IMR-90 (cell line): ENCODE results near the gene CSAD. TPM values are rescaled to one million over a fixed set of nuclear protein-coding genes. Genes with fewer than 3 reads are reported as not detected.
A peak's percentile ranks its signal among the peaks of the same experiment; 100 is the strongest.

Experiments used
- ATAC-seq: fragments of 200-7000 bp; cut with Tn5 transposase; 2 replicates; pipeline ENCODE4 v1.9.1; 2020; ENCODE audit warnings: low read depth, mild to moderate bottlenecking, moderate library complexity
- BruUV-seq: library from RNA; stranded (reverse); fragments of 400-500 nt; replicated peaks from 2 replicates; lab custom pipeline; 2021; lab: Mats Ljungman, UMichigan
- CTCF ChIA-PET: fragments of 300-600 bp; formaldehyde crosslinking; extraction: SDS; loops from one replicate; lab custom pipeline; 2021; ENCODE audit warnings: antibody characterized with exemption; lab: Yijun Ruan, JAX
- POLR2A ChIA-PET: fragments of 300-600 bp; sonication (Branson Sonifier 250); formaldehyde crosslinking; loops from one replicate; lab custom pipeline; 2022; ENCODE audit warnings: antibody characterized with exemption; ENCODE audit not compliant: unreplicated experiment; lab: Charles Lee
- DNase-seq: peaks from one replicate; pipeline ENCODE4 v3.0.0; 2013
- H2AFZ ChIP-seq: replicated peaks from 2 replicates; pipeline ENCODE3; 2013; ENCODE audit warnings: low read length, mild to moderate bottlenecking; ENCODE audit not compliant: poor library complexity
- H2AK5ac ChIP-seq: 2 replicates; pipeline ENCODE4 v1.6.1; 2013; ENCODE audit warnings: low read depth, low read length, inconsistent platforms
- H2AK9ac ChIP-seq: replicated peaks from 2 replicates; pipeline ENCODE3; 2013; ENCODE audit warnings: mild to moderate bottlenecking, low read depth, low read length, moderate library complexity; ENCODE audit not compliant: poor library complexity
- H2BK120ac ChIP-seq: 2 replicates; pipeline ENCODE4 v1.6.1; 2013; ENCODE audit warnings: low read depth, low read length, inconsistent platforms
- H2BK15ac ChIP-seq: 3 replicates; pipeline ENCODE4 v1.6.1; 2013; ENCODE audit warnings: low read depth, low read length, inconsistent platforms
- H2BK20ac ChIP-seq: 2 replicates; pipeline ENCODE4 v1.6.1; 2013; ENCODE audit warnings: low read depth, mild to moderate bottlenecking, inconsistent platforms, low read length, moderate library complexity
- H2BK5ac ChIP-seq: 2 replicates; pipeline ENCODE4 v1.6.1; 2013; ENCODE audit warnings: mild to moderate bottlenecking, low read depth, low read length, inconsistent platforms; ENCODE audit not compliant: poor library complexity, severe bottlenecking
- H3K14ac ChIP-seq: replicated peaks from 2 replicates; pipeline ENCODE4 v1.6.1; 2013; ENCODE audit warnings: low read depth, low read length, inconsistent platforms
- H3K18ac ChIP-seq: 2 replicates; pipeline ENCODE4 v1.6.1; 2013; ENCODE audit warnings: low read depth, low read length, control low read depth
- H3K23ac ChIP-seq: 2 replicates; pipeline ENCODE4 v1.6.1; 2013; ENCODE audit warnings: low read depth, low read length, inconsistent platforms
- H3K27ac ChIP-seq: 2 replicates; pipeline ENCODE4 v1.5.1; 2013; ENCODE audit warnings: mild to moderate bottlenecking, control low read depth, low read length; ENCODE audit not compliant: insufficient read depth
- H3K27me3 ChIP-seq: 2 replicates; pipeline ENCODE4 v1.6.1; 2013; ENCODE audit warnings: low read length; ENCODE audit not compliant: control insufficient read depth, insufficient read depth
- H3K36me3 ChIP-seq: 2 replicates; pipeline ENCODE4 v1.6.1; 2013; ENCODE audit warnings: low read length, mixed read lengths; ENCODE audit not compliant: control insufficient read depth, insufficient read depth
- H3K4ac ChIP-seq: 2 replicates; pipeline ENCODE4 v1.6.1; 2013; ENCODE audit warnings: low read depth, low read length, inconsistent platforms
- H3K4me1 ChIP-seq: 2 replicates; pipeline ENCODE4 v1.6.1; 2013; ENCODE audit warnings: low read length, mixed read lengths; ENCODE audit not compliant: control insufficient read depth, insufficient read depth
- H3K4me2 ChIP-seq: 2 replicates; pipeline ENCODE4 v1.6.1; 2013; ENCODE audit warnings: low read depth, mild to moderate bottlenecking, control low read depth, low read length, moderate library complexity
- H3K4me3 ChIP-seq: 2 replicates; pipeline ENCODE4 v1.5.1; 2013; ENCODE audit warnings: low read depth, mild to moderate bottlenecking, control low read depth, low read length, moderate library complexity; ENCODE audit not compliant: insufficient read depth
- H3K56ac ChIP-seq: 2 replicates; pipeline ENCODE4 v1.6.1; 2013; ENCODE audit warnings: low read length, inconsistent platforms; ENCODE audit not compliant: insufficient read depth; ENCODE audit errors: extremely low read depth
- H3K79me1 ChIP-seq, 2 experiments: 2 replicates each; pipeline ENCODE4 v1.6.1; 2013; ENCODE audit warnings: low read length in 2 of 2, inconsistent platforms in 1 of 2, low read depth in 1 of 2
- H3K9ac ChIP-seq: 2 replicates; pipeline ENCODE4 v1.6.1; 2013; ENCODE audit warnings: low read depth, low read length, control low read depth
- H3K9me1 ChIP-seq: 2 replicates; pipeline ENCODE4 v1.6.1; 2013; ENCODE audit warnings: low read length, inconsistent platforms; ENCODE audit not compliant: insufficient read depth
- H3K9me3 ChIP-seq: 2 replicates; pipeline ENCODE4 v1.6.1; 2013; ENCODE audit warnings: low read length; ENCODE audit not compliant: control insufficient read depth, insufficient read depth
- H4K20me1 ChIP-seq: 2 replicates; pipeline ENCODE4 v1.6.1; 2013; ENCODE audit warnings: low read length, inconsistent platforms; ENCODE audit not compliant: insufficient read depth
- H4K5ac ChIP-seq: 2 replicates; pipeline ENCODE4 v1.6.1; 2013; ENCODE audit warnings: mild to moderate bottlenecking, low read depth, low read length, control low read depth
- H4K8ac ChIP-seq, 2 experiments: 2 replicates each; pipeline ENCODE4 v1.6.1; 2013; ENCODE audit warnings: low read depth in 2 of 2, low read length in 2 of 2, control low read depth in 1 of 2, inconsistent platforms in 1 of 2
- H4K91ac ChIP-seq: 2 replicates; pipeline ENCODE4 v1.6.1; 2013; ENCODE audit warnings: low read depth, low read length, inconsistent platforms; ENCODE audit not compliant: insufficient read depth
- BHLHE40 ChIP-seq: fragments of 150-350 bp; IDR thresholded peaks from 2 replicates; pipeline ENCODE4 v1.6.1; 2016; ENCODE audit warnings: mild to moderate bottlenecking, low read depth, low read length
- CEBPB ChIP-seq: IDR thresholded peaks from 2 replicates; pipeline ENCODE4 v1.6.1; 2012; ENCODE audit warnings: low read depth, low read length, improper control_type of control experiment
- CHD1 ChIP-seq: IDR thresholded peaks from 2 replicates; pipeline ENCODE4 v1.6.1; 2012; ENCODE audit warnings: low read depth, low read length, improper control_type of control experiment
- CTCF ChIP-seq: conservative IDR thresholded peaks from 2 replicates; pipeline ENCODE4 v1.5.1; 2012; ENCODE audit warnings: mild to moderate bottlenecking, low read depth, low read length, improper control_type of control experiment
- ELK1 ChIP-seq: fragments of 150-350 bp; IDR thresholded peaks from 2 replicates; pipeline ENCODE4 v1.6.1; 2016; ENCODE audit warnings: low read depth, mild to moderate bottlenecking, low read length, moderate library complexity, borderline replicate concordance
- FOS ChIP-seq: fragments of 150-350 bp; IDR thresholded peaks from 2 replicates; pipeline ENCODE4 v1.6.1; 2016; ENCODE audit warnings: low read depth, low read length
- MAFK ChIP-seq: IDR thresholded peaks from 2 replicates; pipeline ENCODE4 v1.6.1; 2012; ENCODE audit warnings: low read depth, low read length, improper control_type of control experiment
- MAZ ChIP-seq: IDR thresholded peaks from 2 replicates; pipeline ENCODE4 v1.6.1; 2012; ENCODE audit warnings: low read depth, mild to moderate bottlenecking, low read length, improper control_type of control experiment, moderate library complexity, borderline replicate concordance
- MXI1 ChIP-seq: IDR thresholded peaks from 2 replicates; pipeline ENCODE4 v1.6.1; 2012; ENCODE audit warnings: low read depth, mild to moderate bottlenecking, low read length, moderate library complexity, borderline replicate concordance
- NFE2L2 ChIP-seq: fragments of 150-350 bp; IDR thresholded peaks from 2 replicates; pipeline ENCODE4 v1.6.1; 2016; ENCODE audit warnings: low read depth, mild to moderate bottlenecking, low read length
- POLR2A ChIP-seq: IDR thresholded peaks from 2 replicates; pipeline ENCODE4 v1.6.1; 2012; ENCODE audit warnings: mild to moderate bottlenecking, low read depth, low read length
- RAD21 ChIP-seq: IDR thresholded peaks from 2 replicates; pipeline ENCODE4 v1.6.1; 2012; ENCODE audit warnings: low read length, improper control_type of control experiment
- RCOR1 ChIP-seq: IDR thresholded peaks from 2 replicates; pipeline ENCODE4 v1.6.1; 2012; ENCODE audit warnings: mild to moderate bottlenecking, low read length, improper control_type of control experiment; ENCODE audit not compliant: insufficient replicate concordance
- RFX5 ChIP-seq: IDR thresholded peaks from 2 replicates; pipeline ENCODE4 v1.8.0; 2012; ENCODE audit warnings: low read depth, mild to moderate bottlenecking, low read length, moderate library complexity
- SMC3 ChIP-seq: fragments of 150-350 bp; IDR thresholded peaks from 2 replicates; pipeline ENCODE4 v1.6.1; 2016; ENCODE audit warnings: low read depth, mild to moderate bottlenecking, antibody characterized with exemption, low read length, moderate library complexity
- WGBS, 2 experiments: methylation state at CpG; one replicate each; pipeline versions ENCODE4 v1.1.5 to v1.1.7; 2013; ENCODE audit warnings: missing lambda C conversion rate in 2 of 2; ENCODE audit not compliant: insufficient read length in 1 of 2; ENCODE audit errors: extremely low coverage in 2 of 2; 5-methylcytosine and 5-hydroxymethylcytosine counted together
- dilution Hi-C: fragments of 300-500 bp; cut with HindIII; formaldehyde crosslinking; loops from one replicate; pipeline ENCODE4 v1.14.3; 2018; ENCODE audit warnings: low sequenced_read_pairs; ENCODE audit not compliant: unreplicated experiment
- in situ Hi-C: fragments of 300-500 bp; cut with MboI; formaldehyde crosslinking; loops from 3 replicates; pipeline ENCODE4 v1.14.3; 2019; ENCODE audit warnings: low sequenced_read_pairs, inconsistent platforms, mixed read lengths
- intact Hi-C: fragments of 100-400 bp; cut with micrococcal nuclease; formaldehyde crosslinking; loops from 2 replicates; pipeline ENCODE4 v1.10.0; 2022
- polyA plus RNA-seq, 3 experiments: library from polyadenylated mRNA; depleted of rRNA; stranded (reverse); fragments of >200 nt; gene quantifications; 2 replicates each; pipeline ENCODE4 v1.2.3, GENCODE V29; 2012; ENCODE audit warnings: low replicate concordance in 1 of 3
- total RNA-seq: library from RNA; depleted of rRNA; stranded (reverse); fragments of >200 nt; gene quantifications from 2 replicates; pipeline ENCODE4 v1.2.3, GENCODE V29; 2012

CSAD gene
- total and polyA plus RNA-seq, 2 of the 4 experiments (the other 2 are of a cell fraction) = 5.4 to 45.6 TPM

- H2BK20ac ChIP-seq = peak overlapping the region; percentile 66; the same call in 1 of the 2 replicates
- H3K56ac ChIP-seq = no peak overlapping the region
- peak overlapping the region in 1 of 2 experiments; percentile 90; a peak in 3 of 4 replicates for H4K8ac ChIP-seq
- peak overlapping the region; percentile 47 for H2AK5ac ChIP-seq
- H3K9me1 ChIP-seq = no peaks in the 10 kb centered on the region
- H3K23ac ChIP-seq = no peak overlapping the region
- H4K91ac ChIP-seq = peak overlapping the region; percentile 61; the same call in 1 of the 2 replicates
- peak overlapping the region; percentile 89 for H2AFZ ChIP-seq
- ChIA-PET CTCF (interaction anchor here (0.7 to 2.4 kb wide), 9 partner anchors 13 to 186 kb away, joined by 3 to 16 read pairs (median 4); no protein-coding TSS in a partner anchor), POLR2A (no interaction called here)
- no peak overlapping the region for H3K4me2 ChIP-seq
- H3K4ac ChIP-seq = peak overlapping the region; percentile 76
- DNase-seq (peak; percentile 74), ATAC-seq (peak; percentile 96)
- WGBS, 2 experiments = 57% methylated on average over 2 of the region's 14 CpGs; no CpG with 5 or more reads in 1 of the 2 experiments
- no peaks in the 10 kb centered on the region for H3K79me1 ChIP-seq
- H2BK15ac ChIP-seq = no peak overlapping the region; the same call in 2 of the 3 replicates
- H3K27ac ChIP-seq = peak overlapping the region; percentile 24; the same call in 1 of the 2 replicates
- no peaks in the 10 kb centered on the region for H4K20me1 ChIP-seq
- H3K18ac ChIP-seq = no peak overlapping the region
- intact Hi-C loops = loop anchor here (1.0 to 5.0 kb wide), 3 partner anchors 31 to 138 kb away; partner anchors contain the start of genes MYG1 and PFDN5
- in situ Hi-C loops = no loop called here
- peak overlapping the region; percentile 32 for H3K14ac ChIP-seq
- peaks cover 7% of the 10 kb centered on the region; the same call in 1 of the 2 replicates for H3K36me3 ChIP-seq
- H3K27me3 ChIP-seq = no peaks in the 10 kb centered on the region
- H2AK9ac ChIP-seq = peak overlapping the region; percentile 43
- peak overlapping the region; percentile 56 for H2BK120ac ChIP-seq
- H4K5ac ChIP-seq = no peak overlapping the region; the same call in 1 of the 2 replicates
- peaks cover 4% of the 10 kb centered on the region; the same call in 1 of the 2 replicates for H3K4me1 ChIP-seq
- no peaks in the 10 kb centered on the region for H3K9me3 ChIP-seq
- H3K4me3 ChIP-seq = no peak overlapping the region
- dilution Hi-C loops = no loop called here
- H3K9ac ChIP-seq = 0 out of 2 replicates have a peak overlapping the region, but pooled peaks have one; percentile 19
- H2BK5ac ChIP-seq = no peak overlapping the region
- BruUV-seq = no TSS peak
- no peak for TF ChIP-seq RCOR1
- TF ChIP-seq CHD1 = no peak
- TF ChIP-seq FOS = no peak
- TF ChIP-seq MXI1 = peak; percentile 53; the same call in 1 of the 2 replicates
- TF ChIP-seq BHLHE40 = no peak
- TF ChIP-seq MAFK = no peak
- TF ChIP-seq RAD21 = peak; percentile 89
- TF ChIP-seq MAZ = 0 out of 2 replicates have a peak, but pooled peaks have one; percentile 36
- no peak for TF ChIP-seq NFE2L2
- TF ChIP-seq CEBPB = peak; percentile 81
- TF ChIP-seq ELK1 = no peak
- TF ChIP-seq CTCF = peak; percentile 89
- no peak for TF ChIP-seq POLR2A
- peak; percentile 82 for TF ChIP-seq SMC3
- no peak for TF ChIP-seq RFX5
Measured at GRCh38 chr12:53159195-53159839, 21.4 kb downstream of the CSAD start.
